Body of pancreas (tissue), 4 donors: Measurements from ENCODE around the gene MAP1S.

Source experiments
- CTCF ChIP-seq, 7 experiments: fragments of 450-650 bp in 4 of 7; fragments of 200-600 bp in 3 of 7; sonication (generic) in 3 of 7; IDR thresholded peaks; one replicate each; pipeline ENCODE4 v1.5.1; 2016 to 2019; ENCODE audit warnings: antibody characterized with exemption in 7 of 7
- POLR2A ChIP-seq, 3 donors: fragments of 450-650 bp; IDR thresholded peaks; one replicate each; pipeline ENCODE4 v1.6.1; 2016; ENCODE audit warnings: antibody characterized with exemption in 3 of 3, mild to moderate bottlenecking in 2 of 3

GRCh38 chr19:17778251-17778967, 59.1 kb downstream of the MAP1S start:
- no peak for TF ChIP-seq CTCF (IDR thresholded peaks at IDR 0.05)
- TF ChIP-seq POLR2A (IDR thresholded peaks at IDR 0.05): no peak
